GM12874 (cell line): ENCODE data around the gene HENMT1.

Experiments used
- TF ChIP-seq, protein P1 (sequence below): IDR thresholded peaks from 2 replicates; pipeline ENCODE4 v1.5.1; 2011; ENCODE audit warnings: low read depth, mild to moderate bottlenecking, control low read depth, low read length, moderate library complexity; ENCODE audit not compliant: insufficient read depth

Gene HENMT1

DNA sequence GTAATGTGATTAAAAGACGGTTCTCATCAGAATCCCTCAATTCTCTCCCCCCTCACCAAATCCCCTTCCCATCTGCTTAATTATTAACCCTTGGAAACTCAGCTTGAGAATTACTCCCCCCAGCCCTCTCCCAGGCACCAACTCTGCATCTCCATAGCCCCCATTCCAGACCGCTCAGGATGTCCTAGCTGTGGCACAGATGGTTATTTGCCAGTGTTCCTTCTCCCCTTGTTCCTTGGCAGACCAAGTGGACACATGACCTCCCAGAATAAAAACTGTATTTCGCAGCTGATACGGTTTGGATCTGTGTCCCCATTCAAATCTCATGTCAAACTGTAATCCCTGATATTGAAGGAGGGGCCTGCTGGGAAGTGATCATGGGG lies 14.6 kb downstream of the HENMT1 start:
- TF ChIP-seq, protein P1, sequence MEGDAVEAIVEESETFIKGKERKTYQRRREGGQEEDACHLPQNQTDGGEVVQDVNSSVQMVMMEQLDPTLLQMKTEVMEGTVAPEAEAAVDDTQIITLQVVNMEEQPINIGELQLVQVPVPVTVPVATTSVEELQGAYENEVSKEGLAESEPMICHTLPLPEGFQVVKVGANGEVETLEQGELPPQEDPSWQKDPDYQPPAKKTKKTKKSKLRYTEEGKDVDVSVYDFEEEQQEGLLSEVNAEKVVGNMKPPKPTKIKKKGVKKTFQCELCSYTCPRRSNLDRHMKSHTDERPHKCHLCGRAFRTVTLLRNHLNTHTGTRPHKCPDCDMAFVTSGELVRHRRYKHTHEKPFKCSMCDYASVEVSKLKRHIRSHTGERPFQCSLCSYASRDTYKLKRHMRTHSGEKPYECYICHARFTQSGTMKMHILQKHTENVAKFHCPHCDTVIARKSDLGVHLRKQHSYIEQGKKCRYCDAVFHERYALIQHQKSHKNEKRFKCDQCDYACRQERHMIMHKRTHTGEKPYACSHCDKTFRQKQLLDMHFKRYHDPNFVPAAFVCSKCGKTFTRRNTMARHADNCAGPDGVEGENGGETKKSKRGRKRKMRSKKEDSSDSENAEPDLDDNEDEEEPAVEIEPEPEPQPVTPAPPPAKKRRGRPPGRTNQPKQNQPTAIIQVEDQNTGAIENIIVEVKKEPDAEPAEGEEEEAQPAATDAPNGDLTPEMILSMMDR: no peak

GRCh38 chr1:108645564-108646184 lies 15.2 kb downstream of the HENMT1 start:
- TF ChIP-seq, protein P1: no peak

- TF ChIP-seq, protein P1: no peak
These were observed 15.9 kb downstream of the HENMT1 start for GRCh38 chr1:108644984-108645383.

DNA sequence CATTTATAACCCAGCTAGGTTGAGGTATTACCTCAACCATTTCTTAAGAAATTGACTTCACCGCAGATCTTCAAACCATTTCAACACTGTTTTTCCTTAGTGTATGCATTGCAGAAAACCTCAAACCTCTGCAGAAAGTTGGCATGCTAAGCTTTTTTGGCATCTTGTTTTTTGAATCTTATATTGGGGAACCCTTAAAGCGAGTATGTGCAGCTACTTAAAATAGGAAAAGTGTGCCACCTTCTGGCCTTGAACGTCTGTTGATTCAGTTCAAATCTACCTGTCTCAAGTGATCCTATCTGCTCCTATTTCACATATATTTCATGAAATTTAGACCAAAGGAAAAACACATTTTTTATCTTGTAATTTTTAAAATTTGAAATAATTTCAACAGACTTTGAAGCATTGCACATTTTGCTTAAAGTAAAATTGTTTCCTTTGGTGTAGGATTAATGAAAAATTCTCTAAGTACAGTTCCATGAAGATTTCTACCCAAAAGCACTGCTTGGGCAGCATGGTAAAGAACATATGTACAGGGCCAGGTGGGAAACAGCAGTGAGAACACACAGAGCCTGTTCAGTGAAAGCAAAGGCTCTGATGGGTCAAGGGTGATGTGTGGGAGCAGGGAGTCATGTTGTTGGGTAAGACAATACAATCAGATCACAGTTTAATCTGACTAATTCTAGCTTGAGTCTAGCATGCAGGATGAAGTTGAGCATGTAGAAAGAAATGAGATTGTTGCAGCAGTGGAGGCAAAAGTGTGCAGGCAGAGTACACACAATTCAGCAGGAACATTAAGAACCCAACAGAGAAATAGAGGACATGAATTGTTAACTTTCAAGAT lies 17.2 kb downstream of the HENMT1 start:
- TF ChIP-seq, protein P1: peak; percentile 30; the same call in 1 of the 2 replicates

DNA sequence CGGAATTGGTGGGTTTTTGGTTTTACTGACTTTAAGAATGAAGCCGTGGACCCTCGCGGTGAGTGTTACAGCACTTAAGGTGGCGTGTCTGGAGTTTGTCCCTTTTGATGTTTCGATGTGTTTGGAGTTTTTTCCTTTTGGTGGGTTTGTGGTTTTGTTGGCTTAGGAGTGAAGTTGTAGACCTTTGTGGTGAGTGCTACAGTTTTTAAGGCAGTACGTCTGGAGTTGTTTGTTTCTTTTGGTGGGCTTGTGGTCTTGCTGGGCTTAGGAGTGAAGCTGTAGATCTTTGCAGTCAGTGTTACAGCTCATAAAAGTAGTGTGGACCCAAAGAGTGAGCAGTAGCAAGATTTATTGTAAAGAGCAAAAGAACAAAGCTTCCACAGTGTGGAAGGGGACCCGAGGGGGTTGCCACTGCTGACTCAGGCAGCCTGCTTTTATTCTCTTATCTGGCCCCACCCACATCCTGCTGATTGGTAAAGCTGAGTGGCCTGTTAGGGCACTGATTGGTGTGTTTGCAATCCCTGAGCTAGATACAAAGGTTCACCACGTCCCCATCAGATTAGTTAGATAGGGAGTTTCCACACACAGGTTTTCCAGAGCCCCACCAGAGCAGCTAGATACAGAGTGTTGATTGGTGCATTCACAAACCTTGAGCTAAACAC lies 20.9 kb downstream of the HENMT1 start:
- TF ChIP-seq, protein P1: no peak

GRCh38 chr1:108636876-108637275 lies 24.0 kb downstream of the HENMT1 start:
- TF ChIP-seq, protein P1: no peak

- TF ChIP-seq, protein P1: no peak
These were observed 26.4 kb downstream of the HENMT1 start for GRCh38 chr1:108634521-108634920.
